GM12801 (cell line): ENCODE measurements around the gene ZNF385B.

Source experiments
- TF ChIP-seq, protein P1 (sequence below): IDR thresholded peaks from one replicate; pipeline ENCODE4 v1.5.1; 2011; ENCODE audit warnings: control low read depth; ENCODE audit not compliant: insufficient read length; ENCODE audit errors: extremely low read depth

The ZNF385B gene

DNA sequence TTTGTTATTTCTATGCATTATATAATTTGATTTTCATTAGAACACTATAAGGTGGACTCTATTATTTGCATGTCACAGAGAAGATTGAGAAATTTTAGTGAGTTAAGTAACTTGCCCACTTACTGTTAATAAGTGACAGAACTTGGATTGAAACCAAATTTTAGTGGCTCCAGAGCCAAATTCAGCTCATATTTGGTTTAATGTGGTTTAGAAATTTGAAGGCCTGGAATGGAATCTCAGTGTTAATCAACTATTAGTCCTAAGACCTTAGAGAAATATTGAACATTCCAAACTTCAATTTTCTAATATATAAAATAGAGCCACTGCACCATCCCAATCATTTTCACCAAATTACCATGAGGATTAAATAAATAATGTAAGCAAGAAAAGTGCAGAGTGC, 281.6 kb downstream of the ZNF385B start:
- TF ChIP-seq, protein P1, sequence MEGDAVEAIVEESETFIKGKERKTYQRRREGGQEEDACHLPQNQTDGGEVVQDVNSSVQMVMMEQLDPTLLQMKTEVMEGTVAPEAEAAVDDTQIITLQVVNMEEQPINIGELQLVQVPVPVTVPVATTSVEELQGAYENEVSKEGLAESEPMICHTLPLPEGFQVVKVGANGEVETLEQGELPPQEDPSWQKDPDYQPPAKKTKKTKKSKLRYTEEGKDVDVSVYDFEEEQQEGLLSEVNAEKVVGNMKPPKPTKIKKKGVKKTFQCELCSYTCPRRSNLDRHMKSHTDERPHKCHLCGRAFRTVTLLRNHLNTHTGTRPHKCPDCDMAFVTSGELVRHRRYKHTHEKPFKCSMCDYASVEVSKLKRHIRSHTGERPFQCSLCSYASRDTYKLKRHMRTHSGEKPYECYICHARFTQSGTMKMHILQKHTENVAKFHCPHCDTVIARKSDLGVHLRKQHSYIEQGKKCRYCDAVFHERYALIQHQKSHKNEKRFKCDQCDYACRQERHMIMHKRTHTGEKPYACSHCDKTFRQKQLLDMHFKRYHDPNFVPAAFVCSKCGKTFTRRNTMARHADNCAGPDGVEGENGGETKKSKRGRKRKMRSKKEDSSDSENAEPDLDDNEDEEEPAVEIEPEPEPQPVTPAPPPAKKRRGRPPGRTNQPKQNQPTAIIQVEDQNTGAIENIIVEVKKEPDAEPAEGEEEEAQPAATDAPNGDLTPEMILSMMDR, result no peak

GRCh38 chr2:179578171-179578916, 283.1 kb downstream of the ZNF385B start:
- TF ChIP-seq, protein P1, result no peak

DNA sequence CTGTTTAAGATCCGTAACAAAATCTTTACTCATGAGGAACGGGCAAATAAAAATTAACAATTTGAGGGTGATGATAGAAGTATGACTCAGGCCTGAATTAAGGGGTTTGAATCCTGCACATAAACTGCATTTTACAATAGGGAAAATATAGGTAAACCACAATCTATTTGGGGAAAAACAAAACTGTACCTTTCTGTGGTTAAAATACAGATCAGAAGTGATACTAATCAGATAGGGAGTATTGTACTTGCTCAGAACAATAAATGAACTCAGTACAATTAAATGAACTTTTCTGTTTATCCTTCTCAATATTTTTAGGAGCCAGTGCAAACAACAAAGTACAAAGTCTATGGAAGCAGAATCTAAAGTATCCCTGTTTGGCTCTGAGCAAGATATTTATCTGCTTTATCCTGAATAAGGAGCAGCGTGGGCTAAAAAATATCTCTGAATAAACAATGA, 287.3 kb downstream of the ZNF385B start:
- TF ChIP-seq, protein P1, result no peak

GRCh38 chr2:179572544-179572943, 288.9 kb downstream of the ZNF385B start:
- TF ChIP-seq, protein P1, result no peak

GRCh38 chr2:179571721-179572120, 289.7 kb downstream of the ZNF385B start:
- TF ChIP-seq, protein P1, result no peak

DNA sequence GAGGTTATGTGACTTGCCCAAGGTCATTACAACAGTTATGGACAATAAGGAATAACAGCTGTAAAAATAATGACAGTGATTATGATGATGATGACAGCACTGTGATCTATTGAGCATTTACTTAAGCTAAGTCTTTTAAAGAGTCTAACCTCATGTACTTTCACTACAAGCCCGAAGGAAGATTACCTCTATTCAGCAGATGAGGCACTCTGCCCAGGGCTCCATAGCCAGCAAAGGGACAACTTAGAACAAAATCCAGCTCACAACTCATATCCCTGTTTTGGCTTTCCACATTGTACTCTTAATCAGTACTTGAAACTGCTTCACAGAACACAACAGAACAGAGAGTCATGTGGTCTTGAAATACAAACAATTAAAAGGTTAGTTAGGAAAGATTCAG, 290.2 kb downstream of the ZNF385B start:
- TF ChIP-seq, protein P1, result no peak

DNA sequence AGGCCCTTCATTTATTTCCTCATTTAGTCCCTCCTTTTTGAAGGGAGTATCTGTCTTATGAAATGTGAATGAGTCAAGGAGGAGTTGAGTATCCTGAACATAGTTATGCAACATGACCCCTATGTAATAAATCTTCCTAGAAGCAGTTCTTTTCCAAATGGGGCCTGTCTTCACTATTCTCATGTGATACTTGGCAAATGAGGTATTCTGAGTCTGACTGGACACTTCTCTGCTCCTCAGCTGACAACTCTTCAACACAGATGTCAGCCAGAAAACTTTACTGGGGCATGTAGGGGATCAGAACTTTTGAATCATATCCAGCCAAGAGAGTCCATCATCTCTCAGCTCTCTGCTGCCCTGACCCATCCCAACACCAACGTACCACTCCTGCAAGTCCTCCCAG, 291.6 kb downstream of the ZNF385B start:
- TF ChIP-seq, protein P1, result no peak

DNA sequence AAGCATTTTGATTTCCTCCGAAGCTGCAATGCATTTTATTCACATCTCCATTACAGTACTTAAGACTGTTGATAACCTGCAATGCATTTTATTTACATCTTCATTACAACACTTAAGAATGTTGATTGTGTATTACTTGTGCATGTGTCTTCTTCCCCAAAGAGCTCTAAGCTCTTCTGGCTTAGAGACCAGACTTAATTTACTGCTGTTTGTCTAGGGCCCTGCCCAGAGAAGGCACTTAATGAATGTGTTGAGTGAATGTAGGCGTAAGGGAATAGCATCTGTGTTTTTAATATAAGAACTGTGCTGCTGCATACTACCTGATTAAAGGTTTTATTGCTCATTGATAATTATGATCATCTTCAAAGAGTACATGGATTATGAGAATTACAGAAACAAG, 295.6 kb downstream of the ZNF385B start:
- TF ChIP-seq, protein P1, result no peak
